Neural progenitor cell (in vitro differentiated cells): ENCODE data around the gene SPTLC1. TPM values are rescaled to one million over a fixed set of nuclear protein-coding genes. Genes with fewer than 3 reads are reported as not detected.
A peak's percentile ranks its signal among the peaks of the same experiment; 100 is the strongest.
"Not testable (repeated sequence)": the region's sequence is repeated elsewhere in the genome, so short reads cannot be mapped to it uniquely, and the experiment has no call there.

Source experiments
- DNase-seq: peaks from one replicate; pipeline ENCODE4 v3.0.0-alpha.2; 2016; ENCODE audit warnings: low spot score
- H2AFZ ChIP-seq: fragments of 200-600 bp; sonication (generic); replicated peaks from 2 replicates; pipeline ENCODE4 v1.6.1; 2016; ENCODE audit warnings: antibody characterized with exemption
- H3F3A ChIP-seq: fragments of 200-600 bp; sonication (generic); 2 replicates; pipeline ENCODE4 v1.6.1; 2016; ENCODE audit warnings: antibody characterized with exemption, low read depth
- H3K27ac ChIP-seq: fragments of 200-600 bp; sonication (generic); 2 replicates; pipeline ENCODE4 v1.5.1; 2016; ENCODE audit warnings: mild to moderate bottlenecking
- H3K27me3 ChIP-seq: fragments of 200-600 bp; sonication (generic); 2 replicates; pipeline ENCODE4 v1.6.1; 2016; ENCODE audit warnings: mild to moderate bottlenecking, moderate library complexity
- H3K36me3 ChIP-seq: fragments of 200-600 bp; sonication (generic); 2 replicates; pipeline ENCODE4 v1.5.1; 2016
- H3K4me1 ChIP-seq: fragments of 200-600 bp; sonication (generic); 2 replicates; pipeline ENCODE4 v1.6.1; 2016; ENCODE audit warnings: mixed run types
- H3K4me2 ChIP-seq: fragments of 200-600 bp; sonication (generic); 2 replicates; pipeline ENCODE4 v1.6.1; 2016
- H3K4me3 ChIP-seq: fragments of 200-600 bp; sonication (generic); 2 replicates; pipeline ENCODE4 v1.5.1; 2016
- H3K79me2 ChIP-seq: fragments of 200-600 bp; sonication (generic); 2 replicates; pipeline ENCODE4 v1.6.1; 2016; ENCODE audit warnings: low read depth
- H3K9ac ChIP-seq: fragments of 200-600 bp; sonication (generic); 2 replicates; pipeline ENCODE4 v1.6.1; 2016
- H3K9me3 ChIP-seq: fragments of 200-600 bp; sonication (generic); 2 replicates; pipeline ENCODE4 v1.5.1; 2016; ENCODE audit warnings: low read depth
- H4K20me1 ChIP-seq: fragments of 200-600 bp; sonication (generic); 2 replicates; pipeline ENCODE4 v1.6.1; 2016; ENCODE audit warnings: low read depth
- H3K27ac Mint-ChIP-seq: 3 replicates; pipeline ENCODE4 v1.8.0; 2021; ENCODE audit warnings: mixed read lengths
- H3K27me3 Mint-ChIP-seq: 2 replicates; pipeline ENCODE4 v1.8.0; 2022; ENCODE audit warnings: low read depth, mild to moderate bottlenecking, inconsistent platforms, moderate library complexity, mixed read lengths; ENCODE audit not compliant: insufficient read depth
- H3K36me3 Mint-ChIP-seq: 3 replicates; pipeline ENCODE4 v1.8.0; 2021; ENCODE audit warnings: mixed read lengths
- H3K4me1 Mint-ChIP-seq: 3 replicates; pipeline ENCODE4 v1.8.0; 2021; ENCODE audit warnings: mixed read lengths
- H3K4me3 Mint-ChIP-seq: 3 replicates; pipeline ENCODE4 v1.8.0; 2021; ENCODE audit warnings: mild to moderate bottlenecking, moderate library complexity, mixed read lengths
- H3K9me3 Mint-ChIP-seq: 3 replicates; pipeline ENCODE4 v1.8.0; 2020; ENCODE audit warnings: mixed read lengths
- EZH2 ChIP-seq: fragments of 200-600 bp; sonication (generic); IDR thresholded peaks from 2 replicates; pipeline ENCODE4 v1.6.1; 2017; ENCODE audit warnings: antibody characterized with exemption, mild to moderate bottlenecking, moderate library complexity
- EZH2phosphoT487 ChIP-seq: fragments of 200-600 bp; sonication (generic); IDR thresholded peaks from 2 replicates; pipeline ENCODE4 v1.6.1; 2017; ENCODE audit warnings: antibody characterized with exemption
- total RNA-seq: library from RNA; depleted of rRNA; stranded (reverse); fragments of >200 nt; gene quantifications from 2 replicates; pipeline ENCODE4 v1.2.3, GENCODE V29; 2015; ENCODE audit warnings: low replicate concordance
- TF ChIP-seq, protein P1 (sequence below): fragments of 200-600 bp; sonication (generic); IDR thresholded peaks from 2 replicates; pipeline ENCODE4 v1.5.1; 2017; ENCODE audit warnings: antibody characterized with exemption, mild to moderate bottlenecking

SPTLC1 gene
- total RNA-seq, 1 donor from 2014 or later: 119 TPM

DNA sequence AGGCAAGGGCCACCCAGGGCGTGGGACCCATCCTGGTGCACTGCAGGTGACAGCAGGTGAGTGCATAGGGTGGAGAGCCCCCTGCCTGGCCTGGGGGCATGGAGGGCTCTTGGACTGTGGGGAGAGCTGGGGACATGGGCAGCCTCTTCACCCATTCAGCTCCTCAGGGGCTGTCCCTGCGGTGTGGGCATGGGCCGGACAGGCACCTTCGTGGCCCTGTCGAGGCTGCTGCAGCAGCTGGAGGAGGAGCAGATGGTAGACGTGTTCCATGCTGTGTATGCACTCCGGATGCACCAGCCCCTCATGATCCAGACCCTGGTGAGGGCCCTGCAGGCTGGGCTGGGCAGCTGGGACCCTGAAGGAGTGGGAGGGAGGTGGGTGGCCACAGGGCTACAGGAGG is 20.4 kb upstream of the SPTLC1 start:
- H3K4me1 Mint-ChIP-seq: peaks cover 11% of the 10 kb centered on the region
- no peak overlapping the region for H3K4me3 ChIP-seq

DNA sequence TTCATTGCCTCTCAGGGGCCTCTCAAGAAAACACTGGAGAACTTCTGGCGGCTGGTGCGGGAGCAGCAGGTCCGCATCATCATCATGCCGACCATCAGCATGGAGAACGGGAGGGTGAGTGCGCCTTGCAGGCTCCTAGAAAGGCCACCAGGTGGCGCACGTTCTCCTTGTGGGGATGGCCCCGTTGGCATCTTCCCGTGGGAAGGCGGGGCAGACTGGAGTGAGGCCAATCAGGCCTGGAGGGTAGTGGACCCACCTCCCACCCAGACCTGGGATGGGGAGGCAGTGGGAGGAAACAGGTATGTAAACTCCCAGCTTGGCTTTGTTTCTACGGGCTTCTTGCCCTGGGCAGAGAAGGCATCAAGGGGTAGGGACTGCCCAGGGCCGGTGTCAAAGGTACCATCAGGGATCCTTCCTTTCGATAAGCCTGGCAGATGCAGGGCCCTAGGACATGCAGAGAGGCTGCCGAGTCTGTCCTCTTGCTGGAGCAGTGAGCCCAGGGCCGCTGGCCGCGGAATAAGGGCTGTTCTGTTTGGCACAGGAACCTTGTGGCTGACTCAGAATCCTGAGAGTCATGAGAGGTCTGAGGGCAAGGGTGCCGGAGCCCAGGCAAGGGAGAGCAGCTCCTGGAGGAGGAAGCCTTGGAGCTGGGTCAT is 18.9 kb upstream of the SPTLC1 start:
- H3K36me3 Mint-ChIP-seq: no peaks in the 10 kb centered on the region
- Histone ChIP-seq H3K4me3 (peak overlapping the region; percentile 4), H3K36me3 (no peaks in the 10 kb centered on the region), H3K4me1 (no peaks in the 10 kb centered on the region), H3K9me3 (no peaks in the 10 kb centered on the region), H3K4me2 (peak overlapping the region; percentile 41), H3K27me3 (peaks cover 6% of the 10 kb centered on the region), H3K27ac (no peak overlapping the region), H4K20me1 (no peaks in the 10 kb centered on the region), H3F3A (no peaks in the 10 kb centered on the region), H2AFZ (peak overlapping the region; percentile 97), H3K79me2 (no peaks in the 10 kb centered on the region), H3K9ac (no peak overlapping the region)
- TF ChIP-seq EZH2 (no peak), EZH2phosphoT487 (no peak)
- TF ChIP-seq, protein P1, sequence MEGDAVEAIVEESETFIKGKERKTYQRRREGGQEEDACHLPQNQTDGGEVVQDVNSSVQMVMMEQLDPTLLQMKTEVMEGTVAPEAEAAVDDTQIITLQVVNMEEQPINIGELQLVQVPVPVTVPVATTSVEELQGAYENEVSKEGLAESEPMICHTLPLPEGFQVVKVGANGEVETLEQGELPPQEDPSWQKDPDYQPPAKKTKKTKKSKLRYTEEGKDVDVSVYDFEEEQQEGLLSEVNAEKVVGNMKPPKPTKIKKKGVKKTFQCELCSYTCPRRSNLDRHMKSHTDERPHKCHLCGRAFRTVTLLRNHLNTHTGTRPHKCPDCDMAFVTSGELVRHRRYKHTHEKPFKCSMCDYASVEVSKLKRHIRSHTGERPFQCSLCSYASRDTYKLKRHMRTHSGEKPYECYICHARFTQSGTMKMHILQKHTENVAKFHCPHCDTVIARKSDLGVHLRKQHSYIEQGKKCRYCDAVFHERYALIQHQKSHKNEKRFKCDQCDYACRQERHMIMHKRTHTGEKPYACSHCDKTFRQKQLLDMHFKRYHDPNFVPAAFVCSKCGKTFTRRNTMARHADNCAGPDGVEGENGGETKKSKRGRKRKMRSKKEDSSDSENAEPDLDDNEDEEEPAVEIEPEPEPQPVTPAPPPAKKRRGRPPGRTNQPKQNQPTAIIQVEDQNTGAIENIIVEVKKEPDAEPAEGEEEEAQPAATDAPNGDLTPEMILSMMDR: peak; percentile 98
- H3K27ac Mint-ChIP-seq: peak overlapping the region; percentile 94
- H3K9me3 Mint-ChIP-seq: peaks cover 6% of the 10 kb centered on the region
- peak overlapping the region; percentile 64 for H3K4me3 Mint-ChIP-seq
- peaks cover 7% of the 10 kb centered on the region for H3K4me1 Mint-ChIP-seq
- peak; percentile 90 for DNase-seq
- peaks cover 16% of the 10 kb centered on the region for H3K27me3 Mint-ChIP-seq

More for the DNA sequence above, 20.4 kb upstream of the SPTLC1 start:
- no peak overlapping the region for H3K27ac Mint-ChIP-seq
- Histone ChIP-seq H4K20me1 (no peaks in the 10 kb centered on the region), H3K27me3 (peaks cover 9% of the 10 kb centered on the region), H3K79me2 (no peaks in the 10 kb centered on the region), H3K4me1 (no peaks in the 10 kb centered on the region), H3K9ac (no peak overlapping the region), H3F3A (no peaks in the 10 kb centered on the region), H2AFZ (no peak overlapping the region), H3K4me2 (no peak overlapping the region), H3K36me3 (no peaks in the 10 kb centered on the region), H3K27ac (no peak overlapping the region), H3K9me3 (no peaks in the 10 kb centered on the region)
- H3K27me3 Mint-ChIP-seq: peaks cover 22% of the 10 kb centered on the region
- DNase-seq: no peak
- H3K36me3 Mint-ChIP-seq: no peaks in the 10 kb centered on the region
- H3K9me3 Mint-ChIP-seq: peaks cover 6% of the 10 kb centered on the region
- no peak overlapping the region for H3K4me3 Mint-ChIP-seq
- TF ChIP-seq EZH2 (no peak), EZH2phosphoT487 (no peak)
- TF ChIP-seq, protein P1: no peak

DNA sequence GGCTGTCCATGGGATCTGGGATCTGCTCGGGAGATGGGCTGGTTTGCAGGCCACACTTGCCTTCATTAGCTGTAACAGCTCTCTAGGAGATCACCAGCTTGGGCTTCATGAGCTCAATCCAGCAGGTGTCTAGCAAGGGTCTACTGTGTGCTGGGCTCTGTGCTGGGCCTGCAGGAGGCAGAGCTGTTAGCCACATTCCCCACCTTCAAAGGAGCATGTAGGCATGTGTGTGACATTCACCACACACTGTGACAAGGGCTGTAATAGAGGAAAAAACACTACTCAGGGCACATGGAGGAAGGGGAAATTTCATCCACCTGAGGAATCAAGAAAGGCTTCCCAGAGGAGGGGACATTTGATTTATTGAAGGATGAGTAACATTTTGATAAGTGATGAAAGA is 17.7 kb upstream of the SPTLC1 start:
- not testable (repeated sequence) for H3K27me3 ChIP-seq, H3K36me3 ChIP-seq, H3K9ac ChIP-seq, H3K4me1 ChIP-seq, H3K27ac ChIP-seq, H3K9me3 Mint-ChIP-seq, H3K36me3 Mint-ChIP-seq, H3K79me2 ChIP-seq, H3K4me2 ChIP-seq, H4K20me1 ChIP-seq, DNase-seq, H3K4me3 Mint-ChIP-seq, H3K9me3 ChIP-seq, H2AFZ ChIP-seq, H3K4me3 ChIP-seq, H3F3A ChIP-seq, H3K4me1 Mint-ChIP-seq
- H3K27me3 Mint-ChIP-seq: peaks cover 12% of the 10 kb centered on the region
- H3K27ac Mint-ChIP-seq: peak overlapping the region; percentile 7

DNA sequence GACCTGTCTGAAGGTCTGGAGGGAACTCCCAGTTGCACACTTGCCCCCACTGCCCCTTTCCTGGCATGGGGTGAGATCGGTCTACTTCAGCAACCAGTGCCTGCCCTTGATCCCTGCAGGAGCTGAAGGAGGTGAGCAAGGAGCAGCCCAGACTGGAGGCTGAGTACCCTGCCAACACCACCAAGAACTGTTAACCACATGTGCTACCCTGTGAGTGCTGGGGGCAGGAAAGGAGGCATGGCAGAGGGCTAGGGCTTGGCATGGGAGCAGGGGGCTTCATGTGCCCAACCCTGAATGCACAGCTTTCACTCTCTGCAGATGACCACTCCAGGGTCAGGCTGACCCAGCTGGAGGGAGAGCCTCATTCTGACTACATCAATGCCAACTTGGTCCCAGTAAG is 17.3 kb upstream of the SPTLC1 start:
- Mint-ChIP-seq H3K27ac (no peak overlapping the region), H3K36me3 (no peaks in the 10 kb centered on the region), H3K9me3 (peaks cover 6% of the 10 kb centered on the region), H3K27me3 (peaks cover 12% of the 10 kb centered on the region), H3K4me3 (no peak overlapping the region), H3K4me1 (peaks cover 7% of the 10 kb centered on the region)
- H3K9me3 ChIP-seq: no peaks in the 10 kb centered on the region
- H2AFZ ChIP-seq: no peak overlapping the region
- no peak for DNase-seq
- no peaks in the 10 kb centered on the region for H3K79me2 ChIP-seq
- no peaks in the 10 kb centered on the region for H4K20me1 ChIP-seq
- no peak for TF ChIP-seq EZH2phosphoT487
- TF ChIP-seq, protein P1: no peak
- TF ChIP-seq EZH2: no peak
- H3K27me3 ChIP-seq: peaks cover 6% of the 10 kb centered on the region
- H3K4me1 ChIP-seq: no peaks in the 10 kb centered on the region
- no peak overlapping the region for H3K9ac ChIP-seq
- H3K4me3 ChIP-seq: no peak overlapping the region
- H3F3A ChIP-seq: no peaks in the 10 kb centered on the region
- no peak overlapping the region for H3K4me2 ChIP-seq
- H3K36me3 ChIP-seq: no peaks in the 10 kb centered on the region
- H3K27ac ChIP-seq: no peak overlapping the region
